ENCODE measurements around the gene ASIC1.

ASIC1 gene

GRCh38 chr12:50049254-50050118 is 7.9 kb upstream of the ASIC1 start:
- Mint-ChIP-seq H3K4me3 (no peak overlapping the region), H3K36me3 (ENCODE audit: low read depth) (no peaks in the 10 kb centered on the region), H3K27me3 (peaks cover 23% of the 10 kb centered on the region)

GRCh38 chr12:50050119-50050385 is 7.3 kb upstream of the ASIC1 start:
- H3K4me1 Mint-ChIP-seq (ENCODE audit: low read depth): peaks cover 45% of the 10 kb centered on the region
- H3K27ac Mint-ChIP-seq: no peak overlapping the region
- no peak overlapping the region for H3K4me3 Mint-ChIP-seq
- H3K9me3 Mint-ChIP-seq: no peaks in the 10 kb centered on the region
- intact Hi-C loops (cut with micrococcal nuclease): no loop called here
- H3K27me3 Mint-ChIP-seq: peaks cover 23% of the 10 kb centered on the region
- no peaks in the 10 kb centered on the region for H3K36me3 Mint-ChIP-seq (ENCODE audit: low read depth)

More at GRCh38 chr12:50049254-50050118, 7.9 kb upstream of the ASIC1 start:
- H3K27ac Mint-ChIP-seq: no peak overlapping the region
- H3K4me1 Mint-ChIP-seq (ENCODE audit: low read depth): peaks cover 45% of the 10 kb centered on the region
- intact Hi-C loops (cut with micrococcal nuclease): no loop called here
- H3K9me3 Mint-ChIP-seq: no peaks in the 10 kb centered on the region

- no peaks in the 10 kb centered on the region for H3K36me3 Mint-ChIP-seq (ENCODE audit: low read depth)
- H3K9me3 Mint-ChIP-seq: no peaks in the 10 kb centered on the region
- H3K27ac Mint-ChIP-seq: no peak overlapping the region
- intact Hi-C loops (cut with micrococcal nuclease): no loop called here
- peaks cover 47% of the 10 kb centered on the region for H3K4me1 Mint-ChIP-seq (ENCODE audit: low read depth)
- H3K27me3 Mint-ChIP-seq: peaks cover 24% of the 10 kb centered on the region
- H3K4me3 Mint-ChIP-seq: peak overlapping the region; percentile 66
Measured at GRCh38 chr12:50050410-50051098, 6.8 kb upstream of the ASIC1 start.

- intact Hi-C loops (cut with micrococcal nuclease): no loop called here
- H3K4me3 Mint-ChIP-seq: no peak overlapping the region
- H3K27ac Mint-ChIP-seq: no peak overlapping the region
- peaks cover 54% of the 10 kb centered on the region for H3K4me1 Mint-ChIP-seq (ENCODE audit: low read depth)
- peaks cover 31% of the 10 kb centered on the region for H3K27me3 Mint-ChIP-seq
- H3K9me3 Mint-ChIP-seq: no peaks in the 10 kb centered on the region
- H3K36me3 Mint-ChIP-seq (ENCODE audit: low read depth): no peaks in the 10 kb centered on the region
Measured at GRCh38 chr12:50051101-50051806, 6.1 kb upstream of the ASIC1 start.

- Mint-ChIP-seq H3K27me3 (peaks cover 44% of the 10 kb centered on the region), H3K36me3 (ENCODE audit: low read depth) (no peaks in the 10 kb centered on the region), H3K27ac (no peak overlapping the region), H3K4me3 (no peak overlapping the region), H3K9me3 (no peaks in the 10 kb centered on the region), H3K4me1 (ENCODE audit: low read depth) (peaks cover 58% of the 10 kb centered on the region)
- intact Hi-C loops (cut with micrococcal nuclease): no loop called here
Measured at GRCh38 chr12:50052544-50052943, 4.9 kb upstream of the ASIC1 start.

GRCh38 chr12:50052964-50053363 is 4.4 kb upstream of the ASIC1 start:
- Mint-ChIP-seq H3K27ac (no peak overlapping the region), H3K9me3 (no peaks in the 10 kb centered on the region), H3K36me3 (ENCODE audit: low read depth) (no peaks in the 10 kb centered on the region), H3K4me3 (no peak overlapping the region), H3K4me1 (ENCODE audit: low read depth) (peaks cover 58% of the 10 kb centered on the region), H3K27me3 (peaks cover 46% of the 10 kb centered on the region)
- intact Hi-C loops (cut with micrococcal nuclease): no loop called here

- intact Hi-C loops (cut with micrococcal nuclease): no loop called here
- Mint-ChIP-seq H3K4me3 (no peak overlapping the region), H3K4me1 (ENCODE audit: low read depth) (peaks cover 58% of the 10 kb centered on the region), H3K27me3 (peaks cover 52% of the 10 kb centered on the region), H3K36me3 (ENCODE audit: low read depth) (no peaks in the 10 kb centered on the region), H3K9me3 (no peaks in the 10 kb centered on the region), H3K27ac (no peak overlapping the region)
Measured at GRCh38 chr12:50053583-50053982, 3.8 kb upstream of the ASIC1 start.

- Mint-ChIP-seq H3K4me1 (ENCODE audit: low read depth) (peaks cover 61% of the 10 kb centered on the region), H3K27ac (no peak overlapping the region), H3K4me3 (no peak overlapping the region), H3K27me3 (peaks cover 62% of the 10 kb centered on the region), H3K36me3 (ENCODE audit: low read depth) (no peaks in the 10 kb centered on the region), H3K9me3 (no peaks in the 10 kb centered on the region)
- intact Hi-C loops (cut with micrococcal nuclease): loop anchor here (1.0 kb wide), 2 partner anchors 17 to 89 kb away; no protein-coding TSS in a partner anchor
Measured at GRCh38 chr12:50055831-50056638, 1.4 kb upstream of the ASIC1 start.

GRCh38 chr12:50056639-50056976 is 788 bp upstream of the ASIC1 start:
- Mint-ChIP-seq H3K4me1 (ENCODE audit: low read depth) (peaks cover 61% of the 10 kb centered on the region), H3K27me3 (peaks cover 63% of the 10 kb centered on the region), H3K4me3 (no peak overlapping the region), H3K27ac (no peak overlapping the region), H3K36me3 (ENCODE audit: low read depth) (no peaks in the 10 kb centered on the region), H3K9me3 (no peaks in the 10 kb centered on the region)
- intact Hi-C loops (cut with micrococcal nuclease): loop anchor here (1.0 kb wide), 1 partner anchor 89 kb away; no protein-coding TSS in a partner anchor

- no peaks in the 10 kb centered on the region for H3K36me3 Mint-ChIP-seq (ENCODE audit: low read depth)
- H3K4me3 Mint-ChIP-seq: peak overlapping the region; percentile 61
- H3K9me3 Mint-ChIP-seq: no peaks in the 10 kb centered on the region
- H3K27me3 Mint-ChIP-seq: peaks cover 67% of the 10 kb centered on the region
- intact Hi-C loops (cut with micrococcal nuclease): no loop called here
- peaks cover 51% of the 10 kb centered on the region for H3K4me1 Mint-ChIP-seq (ENCODE audit: low read depth)
- H3K27ac Mint-ChIP-seq: no peak overlapping the region
Measured at GRCh38 chr12:50057896-50058670, 687 bp downstream of the ASIC1 start.

GRCh38 chr12:50058743-50059312 is 1.4 kb downstream of the ASIC1 start:
- peaks cover 43% of the 10 kb centered on the region for H3K4me1 Mint-ChIP-seq (ENCODE audit: low read depth)
- H3K27ac Mint-ChIP-seq: no peak overlapping the region
- intact Hi-C loops (cut with micrococcal nuclease): no loop called here
- H3K9me3 Mint-ChIP-seq: no peaks in the 10 kb centered on the region
- H3K27me3 Mint-ChIP-seq: peaks cover 75% of the 10 kb centered on the region
- no peaks in the 10 kb centered on the region for H3K36me3 Mint-ChIP-seq (ENCODE audit: low read depth)
- no peak overlapping the region for H3K4me3 Mint-ChIP-seq

GRCh38 chr12:50059440-50060119 is 2.2 kb downstream of the ASIC1 start:
- H3K4me3 Mint-ChIP-seq: no peak overlapping the region
- H3K9me3 Mint-ChIP-seq: no peaks in the 10 kb centered on the region
- intact Hi-C loops (cut with micrococcal nuclease): no loop called here
- H3K36me3 Mint-ChIP-seq (ENCODE audit: low read depth): no peaks in the 10 kb centered on the region
- peaks cover 43% of the 10 kb centered on the region for H3K4me1 Mint-ChIP-seq (ENCODE audit: low read depth)
- H3K27ac Mint-ChIP-seq: no peak overlapping the region
- peaks cover 82% of the 10 kb centered on the region for H3K27me3 Mint-ChIP-seq

All from dendritic cell treated with granulocyte-macrophage colony-stimulating factor and Interleukin-4, amounts not matched to agents 40 ng/mL and 50 ng/mL, for 4 days (primary cell).